KBM-7 (cell line): Measurements from ENCODE around the gene PNLIPRP2.

ENCODE experiments used
- DNase-seq: peaks from one replicate; pipeline ENCODE4 v3.0.0-alpha.2; 2015
- in situ Hi-C: fragments of 300-500 bp; cut with MboI; formaldehyde crosslinking; loops from 2 replicates; pipeline ENCODE4 v1.14.3; 2020; ENCODE audit warnings: low sequenced_read_pairs, low pct_unique_long_range_greater_than_20kb, mixed read lengths

Gene PNLIPRP2

GRCh38 chr10:116671274-116671926 is 50.6 kb downstream of the PNLIPRP2 start:
- no peak for DNase-seq
- in situ Hi-C loops = no loop called here

- in situ Hi-C loops = no loop called here
- DNase-seq = no peak
These were observed 52.1 kb downstream of the PNLIPRP2 start for GRCh38 chr10:116672891-116673290.

- in situ Hi-C loops = no loop called here
- no peak for DNase-seq
These were observed 53.1 kb downstream of the PNLIPRP2 start for GRCh38 chr10:116673866-116674265.

- in situ Hi-C loops = no loop called here
- DNase-seq = no peak
These were observed 54.2 kb downstream of the PNLIPRP2 start for GRCh38 chr10:116674901-116675423.

- in situ Hi-C loops = no loop called here
- no peak for DNase-seq
These were observed 55.4 kb downstream of the PNLIPRP2 start for GRCh38 chr10:116676118-116676517.

- no peak for DNase-seq
- in situ Hi-C loops = no loop called here
These were observed 55.9 kb downstream of the PNLIPRP2 start for GRCh38 chr10:116676633-116677032.

- in situ Hi-C loops = no loop called here
- no peak for DNase-seq
These were observed 58.6 kb downstream of the PNLIPRP2 start for GRCh38 chr10:116679351-116679750.

- in situ Hi-C loops = no loop called here
- no peak for DNase-seq
These were observed 62.4 kb downstream of the PNLIPRP2 start for GRCh38 chr10:116683166-116683565.

- no peak for DNase-seq
- in situ Hi-C loops = no loop called here
These were observed 63.1 kb downstream of the PNLIPRP2 start for GRCh38 chr10:116683821-116684220.

GRCh38 chr10:116684781-116685180 is 64.0 kb downstream of the PNLIPRP2 start:
- DNase-seq = no peak
- in situ Hi-C loops = no loop called here

GRCh38 chr10:116685807-116686206 is 65.1 kb downstream of the PNLIPRP2 start:
- no peak for DNase-seq
- in situ Hi-C loops = no loop called here

- in situ Hi-C loops = no loop called here
- DNase-seq = no peak
These were observed 65.9 kb downstream of the PNLIPRP2 start for GRCh38 chr10:116686632-116687031.

- in situ Hi-C loops = no loop called here
- no peak for DNase-seq
These were observed 66.9 kb downstream of the PNLIPRP2 start for GRCh38 chr10:116687633-116688032.

- in situ Hi-C loops = no loop called here
- peak; percentile 3 for DNase-seq
These were observed 67.5 kb downstream of the PNLIPRP2 start for GRCh38 chr10:116688241-116688711.

- in situ Hi-C loops = no loop called here
These were observed 68.2 kb downstream of the PNLIPRP2 start for GRCh38 chr10:116688741-116689495.

GRCh38 chr10:116689744-116690143 is 69.0 kb downstream of the PNLIPRP2 start:
- in situ Hi-C loops = no loop called here
- no peak for DNase-seq

More at GRCh38 chr10:116688741-116689495, 68.2 kb downstream of the PNLIPRP2 start:
- DNase-seq = no peak

- no peak for DNase-seq
- in situ Hi-C loops = no loop called here
These were observed 69.9 kb downstream of the PNLIPRP2 start for GRCh38 chr10:116690356-116691322.

- no peak for DNase-seq
- in situ Hi-C loops = no loop called here
These were observed 70.9 kb downstream of the PNLIPRP2 start for GRCh38 chr10:116691635-116692034.

- DNase-seq = no peak
- in situ Hi-C loops = no loop called here
These were observed 71.5 kb downstream of the PNLIPRP2 start for GRCh38 chr10:116692225-116692624.
